HG03521 (cell line): ENCODE measurements around the gene KLHL28.
"Not testable (repeated sequence)": the region's sequence is repeated elsewhere in the genome, so short reads cannot be mapped to it uniquely, and the experiment has no call there.

Source experiments
- ATAC-seq: cut with Tn5 transposase; IDR thresholded peaks from one replicate; pipeline ENCODE4 v1.9.1; 2021; ENCODE audit warnings: mild to moderate bottlenecking, moderate library complexity; ENCODE audit not compliant: unreplicated experiment

KLHL28 gene

DNA sequence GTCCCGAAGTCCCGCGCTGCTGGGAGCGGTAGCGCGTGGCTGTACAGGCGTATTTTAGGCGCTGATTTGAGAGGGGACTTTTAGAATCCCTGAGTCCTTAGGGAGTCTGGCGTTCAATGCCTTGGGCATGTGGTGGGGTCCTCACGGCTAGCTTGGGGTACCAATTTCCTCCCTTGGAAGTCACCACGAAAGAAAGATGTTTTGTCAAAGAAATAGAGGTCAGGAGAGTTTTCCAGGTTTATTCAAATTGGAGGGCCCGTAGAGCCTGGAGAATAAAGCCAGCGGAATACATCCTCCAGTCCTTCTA is 63.9 kb downstream of the KLHL28 start:
- ATAC-seq: no peak

GRCh38 chr14:44897041-44897844 is 64.5 kb downstream of the KLHL28 start:
- peak; percentile 97 for ATAC-seq

- ATAC-seq: peak; percentile 1
These were observed 65.3 kb downstream of the KLHL28 start for GRCh38 chr14:44896275-44897040.

- ATAC-seq: no peak
These were observed 66.0 kb downstream of the KLHL28 start for GRCh38 chr14:44895716-44896115.

DNA sequence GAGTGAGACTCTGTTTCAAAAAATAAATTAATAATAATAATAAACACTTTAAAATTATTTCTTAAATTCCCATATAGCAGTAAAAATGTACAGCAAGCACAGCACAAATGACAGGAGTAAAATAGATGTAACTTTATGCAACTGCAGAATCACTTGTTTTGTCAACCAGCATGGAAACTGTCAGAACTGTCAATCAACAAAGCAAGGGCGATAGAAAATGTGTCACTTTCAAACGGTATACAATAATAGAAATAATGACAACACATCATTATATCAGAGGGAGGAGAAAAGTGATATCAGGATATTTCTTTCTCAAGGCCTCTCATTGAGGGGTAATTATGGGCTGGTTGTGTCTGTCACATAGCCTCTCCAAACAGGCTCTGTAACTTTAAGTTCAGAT is 68.2 kb downstream of the KLHL28 start:
- ATAC-seq: no peak

DNA sequence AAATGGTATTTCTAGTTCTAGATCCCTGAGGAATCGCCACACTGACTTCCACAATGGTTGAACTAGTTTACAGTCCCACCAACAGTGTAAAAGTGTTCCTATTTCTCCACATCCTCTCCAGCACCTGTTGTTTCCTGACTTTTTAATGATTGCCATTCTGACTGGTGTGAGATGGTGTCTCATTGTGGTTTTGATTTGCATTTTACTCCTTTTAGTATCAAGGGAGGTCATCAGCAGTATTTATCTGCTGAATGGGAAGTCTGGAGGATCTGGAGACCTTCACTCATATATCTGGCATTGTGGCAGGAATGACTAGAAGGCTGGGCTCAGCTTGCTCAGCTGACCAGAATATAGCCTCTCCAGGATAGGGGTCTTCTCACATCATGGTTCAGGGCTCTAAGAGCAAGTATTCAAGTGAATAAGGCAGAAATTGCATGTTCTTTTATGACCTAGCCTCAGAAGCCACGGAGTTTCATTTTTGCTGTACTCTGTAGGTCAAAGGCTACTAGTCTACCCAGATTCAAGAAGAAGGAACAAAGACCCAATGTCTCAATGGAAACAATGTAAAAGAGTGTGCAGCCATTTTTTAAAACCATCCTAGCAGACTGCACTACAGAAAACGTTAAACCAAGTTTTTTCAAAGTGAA is 69.9 kb downstream of the KLHL28 start:
- not testable (repeated sequence) for ATAC-seq

DNA sequence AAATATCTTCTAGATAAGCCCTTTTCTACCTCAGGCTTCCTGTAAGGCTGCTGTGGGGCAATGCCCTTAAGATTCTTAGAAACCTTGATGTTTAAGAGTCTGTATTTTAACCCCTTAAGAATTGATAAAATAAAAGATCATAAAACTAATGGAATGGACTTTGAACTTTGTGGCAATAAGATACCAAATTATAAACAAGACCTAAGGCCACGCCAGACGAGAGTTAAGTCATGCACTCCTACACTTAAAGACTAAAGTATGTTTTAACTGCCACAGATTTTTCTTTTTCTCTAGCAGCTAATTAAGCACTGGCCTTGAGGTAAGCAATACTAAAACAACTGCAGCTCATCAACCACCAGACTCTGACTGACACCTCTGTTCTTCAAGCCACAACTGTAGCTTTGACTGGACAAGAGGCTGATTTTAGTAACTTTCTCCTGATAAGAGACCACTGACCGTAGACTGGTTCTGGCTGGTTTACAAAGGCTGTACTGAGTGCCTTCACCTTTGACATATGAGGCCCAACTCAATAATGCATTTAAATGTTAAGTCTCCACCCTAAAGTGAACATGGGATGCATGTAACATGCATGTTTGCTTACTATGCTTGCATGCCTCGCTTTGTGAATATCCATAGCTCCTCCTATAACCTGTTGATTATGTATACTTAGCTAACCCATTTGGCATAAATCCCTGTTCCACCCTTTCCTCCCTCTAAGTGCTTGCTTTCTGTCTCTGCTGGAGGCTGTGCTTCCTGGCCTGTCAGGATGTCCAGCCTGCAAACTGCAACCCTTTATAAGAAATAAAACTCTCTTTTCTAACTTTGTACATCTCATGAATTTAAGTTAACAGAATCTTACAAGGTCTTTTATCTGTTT is 71.9 kb downstream of the KLHL28 start:
- no peak for ATAC-seq

- no peak for ATAC-seq
These were observed 74.2 kb downstream of the KLHL28 start for GRCh38 chr14:44887596-44887955.

DNA sequence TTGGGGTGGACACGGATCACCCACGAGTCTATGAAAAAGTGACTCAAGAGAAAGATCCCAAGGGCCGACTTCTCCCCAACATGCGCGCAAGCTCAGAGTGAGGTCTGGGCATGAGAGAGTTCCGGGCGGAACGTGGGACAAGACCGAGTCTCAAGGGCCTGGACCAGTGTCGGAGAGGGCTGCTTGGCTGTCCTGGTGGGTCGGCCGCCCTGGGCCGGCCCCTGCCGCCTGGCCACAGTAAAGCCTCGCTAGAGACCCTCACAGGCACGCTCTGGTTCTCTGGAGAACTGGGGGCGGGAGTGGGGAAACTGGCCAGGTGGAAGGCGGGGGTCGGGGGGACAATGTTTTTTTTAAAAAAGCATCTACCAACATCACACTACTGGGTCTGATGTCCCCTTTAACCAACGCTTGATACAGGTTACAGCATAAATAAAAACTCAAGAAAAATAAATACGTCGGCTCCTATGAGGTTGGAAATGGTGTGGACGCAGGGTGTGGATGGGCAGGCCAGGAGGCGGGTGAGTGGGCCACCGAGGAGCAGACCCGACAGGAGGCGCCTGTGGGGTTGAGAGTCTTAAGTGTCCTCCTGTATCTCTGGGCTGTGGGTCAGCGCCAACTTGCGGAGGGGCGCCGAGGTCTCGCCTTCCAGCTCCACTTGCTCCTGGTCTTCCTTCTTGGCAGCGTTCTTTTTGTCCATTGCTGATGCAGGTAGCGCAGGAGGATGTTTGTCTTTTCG is 74.7 kb downstream of the KLHL28 start:
- no peak for ATAC-seq

GRCh38 chr14:44880791-44881190 is 81.0 kb downstream of the KLHL28 start:
- ATAC-seq: no peak
